GM12892 (cell line): ENCODE data around the gene TANK.

Experiments used
- POLR2A ChIP-seq: IDR thresholded peaks from 2 replicates; pipeline ENCODE4 v1.6.1; 2011; ENCODE audit warnings: low read depth, low read length, control low read depth
- POLR2AphosphoS5 ChIP-seq: IDR thresholded peaks from 2 replicates; pipeline ENCODE4 v1.6.1; 2011; ENCODE audit warnings: low read depth, low read length, control low read depth
- TAF1 ChIP-seq: IDR thresholded peaks from 2 replicates; pipeline ENCODE4 v1.6.1; 2011; ENCODE audit warnings: low read depth, mild to moderate bottlenecking, control low read depth, low read length, borderline replicate concordance

GRCh38 chr2:161217597-161218185 lies 57.5 kb downstream of the TANK start:
- no peak for TF ChIP-seq TAF1
- no peak for TF ChIP-seq POLR2A
- no peak for TF ChIP-seq POLR2AphosphoS5
